Measurements from ENCODE around the gene MEIS2. TPM values are rescaled to one million over a fixed set of nuclear protein-coding genes. Genes with fewer than 3 reads are reported as not detected.

Gene MEIS2
- total and polyA plus RNA-seq, 2 experiments from 2014 or later = 0.27 TPM; not detected in 1

DNA sequence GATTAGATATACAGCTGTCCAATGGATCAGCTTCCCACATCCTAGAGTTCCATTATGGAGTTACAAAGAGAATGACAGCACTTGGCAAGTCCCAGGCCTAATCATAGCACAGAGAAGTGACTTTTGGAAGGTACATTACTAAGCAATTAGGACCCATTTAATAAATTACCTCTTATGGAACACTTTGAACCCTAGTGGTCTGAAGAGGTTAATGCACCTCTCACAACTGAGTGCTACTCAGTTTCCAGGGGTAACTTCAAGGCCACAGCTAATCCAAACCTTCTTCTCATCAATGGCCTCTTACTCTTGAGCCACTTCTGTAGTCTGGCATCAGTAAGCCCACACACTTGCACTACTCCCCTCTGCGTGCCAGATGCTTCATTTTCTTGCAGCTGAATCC lies 34.9 kb upstream of the MEIS2 start (continued):
- TF ChIP-seq, protein P1, sequence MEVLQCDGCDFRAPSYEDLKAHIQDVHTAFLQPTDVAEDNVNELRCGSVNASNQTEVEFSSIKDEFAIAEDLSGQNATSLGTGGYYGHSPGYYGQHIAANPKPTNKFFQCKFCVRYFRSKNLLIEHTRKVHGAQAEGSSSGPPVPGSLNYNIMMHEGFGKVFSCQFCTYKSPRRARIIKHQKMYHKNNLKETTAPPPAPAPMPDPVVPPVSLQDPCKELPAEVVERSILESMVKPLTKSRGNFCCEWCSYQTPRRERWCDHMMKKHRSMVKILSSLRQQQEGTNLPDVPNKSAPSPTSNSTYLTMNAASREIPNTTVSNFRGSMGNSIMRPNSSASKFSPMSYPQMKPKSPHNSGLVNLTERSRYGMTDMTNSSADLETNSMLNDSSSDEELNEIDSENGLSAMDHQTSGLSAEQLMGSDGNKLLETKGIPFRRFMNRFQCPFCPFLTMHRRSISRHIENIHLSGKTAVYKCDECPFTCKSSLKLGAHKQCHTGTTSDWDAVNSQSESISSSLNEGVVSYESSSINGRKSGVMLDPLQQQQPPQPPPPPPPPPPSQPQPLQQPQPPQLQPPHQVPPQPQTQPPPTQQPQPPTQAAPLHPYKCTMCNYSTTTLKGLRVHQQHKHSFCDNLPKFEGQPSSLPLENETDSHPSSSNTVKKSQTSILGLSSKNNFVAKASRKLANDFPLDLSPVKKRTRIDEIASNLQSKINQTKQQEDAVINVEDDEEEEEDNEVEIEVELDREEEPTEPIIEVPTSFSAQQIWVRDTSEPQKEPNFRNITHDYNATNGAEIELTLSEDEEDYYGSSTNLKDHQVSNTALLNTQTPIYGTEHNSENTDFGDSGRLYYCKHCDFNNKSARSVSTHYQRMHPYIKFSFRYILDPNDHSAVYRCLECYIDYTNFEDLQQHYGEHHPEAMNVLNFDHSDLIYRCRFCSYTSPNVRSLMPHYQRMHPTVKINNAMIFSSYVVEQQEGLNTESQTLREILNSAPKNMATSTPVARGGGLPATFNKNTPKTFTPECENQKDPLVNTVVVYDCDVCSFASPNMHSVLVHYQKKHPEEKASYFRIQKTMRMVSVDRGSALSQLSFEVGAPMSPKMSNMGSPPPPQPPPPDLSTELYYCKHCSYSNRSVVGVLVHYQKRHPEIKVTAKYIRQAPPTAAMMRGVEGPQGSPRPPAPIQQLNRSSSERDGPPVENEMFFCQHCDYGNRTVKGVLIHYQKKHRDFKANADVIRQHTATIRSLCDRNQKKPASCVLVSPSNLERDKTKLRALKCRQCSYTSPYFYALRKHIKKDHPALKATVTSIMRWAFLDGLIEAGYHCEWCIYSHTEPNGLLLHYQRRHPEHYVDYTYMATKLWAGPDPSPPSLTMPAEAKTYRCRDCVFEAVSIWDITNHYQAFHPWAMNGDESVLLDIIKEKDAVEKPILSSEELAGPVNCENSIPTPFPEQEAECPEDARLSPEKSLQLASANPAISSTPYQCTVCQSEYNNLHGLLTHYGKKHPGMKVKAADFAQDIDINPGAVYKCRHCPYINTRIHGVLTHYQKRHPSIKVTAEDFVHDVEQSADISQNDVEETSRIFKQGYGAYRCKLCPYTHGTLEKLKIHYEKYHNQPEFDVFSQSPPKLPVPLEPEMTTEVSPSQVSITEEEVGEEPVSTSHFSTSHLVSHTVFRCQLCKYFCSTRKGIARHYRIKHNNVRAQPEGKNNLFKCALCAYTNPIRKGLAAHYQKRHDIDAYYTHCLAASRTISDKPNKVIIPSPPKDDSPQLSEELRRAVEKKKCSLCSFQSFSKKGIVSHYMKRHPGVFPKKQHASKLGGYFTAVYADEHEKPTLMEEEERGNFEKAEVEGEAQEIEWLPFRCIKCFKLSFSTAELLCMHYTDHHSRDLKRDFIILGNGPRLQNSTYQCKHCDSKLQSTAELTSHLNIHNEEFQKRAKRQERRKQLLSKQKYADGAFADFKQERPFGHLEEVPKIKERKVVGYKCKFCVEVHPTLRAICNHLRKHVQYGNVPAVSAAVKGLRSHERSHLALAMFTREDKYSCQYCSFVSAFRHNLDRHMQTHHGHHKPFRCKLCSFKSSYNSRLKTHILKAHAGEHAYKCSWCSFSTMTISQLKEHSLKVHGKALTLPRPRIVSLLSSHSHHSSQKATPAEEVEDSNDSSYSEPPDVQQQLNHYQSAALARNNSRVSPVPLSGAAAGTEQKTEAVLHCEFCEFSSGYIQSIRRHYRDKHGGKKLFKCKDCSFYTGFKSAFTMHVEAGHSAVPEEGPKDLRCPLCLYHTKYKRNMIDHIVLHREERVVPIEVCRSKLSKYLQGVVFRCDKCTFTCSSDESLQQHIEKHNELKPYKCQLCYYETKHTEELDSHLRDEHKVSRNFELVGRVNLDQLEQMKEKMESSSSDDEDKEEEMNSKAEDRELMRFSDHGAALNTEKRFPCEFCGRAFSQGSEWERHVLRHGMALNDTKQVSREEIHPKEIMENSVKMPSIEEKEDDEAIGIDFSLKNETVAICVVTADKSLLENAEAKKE (CRISPR knock-in tag; IDR thresholded peaks at IDR 0.05) = 0 out of 2 replicates have a peak, but pooled peaks have one; percentile 10

DNA sequence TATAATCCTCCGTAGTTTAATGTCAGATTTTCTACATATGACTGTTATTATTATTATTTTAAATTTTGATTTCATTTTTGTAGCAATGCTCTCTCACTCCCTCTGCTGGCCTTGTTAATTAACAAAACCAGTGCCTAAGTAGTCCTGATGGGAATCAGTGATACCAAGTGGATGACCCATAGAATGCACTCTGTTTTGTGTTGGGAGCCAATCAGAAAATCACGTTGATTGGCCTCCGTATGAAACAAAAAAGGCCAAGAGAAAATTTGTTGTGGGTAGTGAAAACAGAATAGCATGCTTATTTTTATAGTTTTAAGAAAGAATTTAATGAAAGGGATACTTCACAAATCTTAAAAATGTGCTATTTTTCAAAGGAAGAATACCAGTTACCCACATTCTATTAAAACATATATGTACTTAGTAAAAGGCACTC lies 34.4 kb upstream of the MEIS2 start:
- no peaks in the 10 kb centered on the region for H3K79me2 ChIP-seq (replicated peaks; ENCODE audit: insufficient read depth)
- no peak overlapping the region for H3K27ac ChIP-seq (ENCODE audit: low read depth)
- no peak overlapping the region for H3K4me3 Mint-ChIP-seq
- H3K27me3 Mint-ChIP-seq (ENCODE audit: insufficient read depth, low read depth, poor library complexity) = peaks cover 3% of the 10 kb centered on the region
- no peaks in the 10 kb centered on the region for H3K9me3 Mint-ChIP-seq
- no peaks in the 10 kb centered on the region for H4K20me1 ChIP-seq (replicated peaks; ENCODE audit: insufficient read depth)
- H3F3A ChIP-seq (replicated peaks; ENCODE audit: low read depth) = no peaks in the 10 kb centered on the region
- ATAC-seq = peak; percentile 92
- peak; percentile 69 for DNase-seq (ENCODE audit: low spot score)
- H2AFZ ChIP-seq = no peak overlapping the region
- no peaks in the 10 kb centered on the region for H3K9me2 ChIP-seq (ENCODE audit: insufficient read depth)
- H3K36me3 ChIP-seq (ENCODE audit: insufficient read depth) = no peaks in the 10 kb centered on the region
- 0 out of 2 replicates have a peak, but pooled peaks cover 6% of the 10 kb centered on the region for H3K4me1 ChIP-seq (ENCODE audit: insufficient read depth)
- H3K27ac Mint-ChIP-seq = no peak overlapping the region
- H3K27me3 ChIP-seq (ENCODE audit: insufficient read depth) = no peaks in the 10 kb centered on the region
- no peak overlapping the region for H3K4me2 ChIP-seq
- no peaks in the 10 kb centered on the region for H3K36me3 Mint-ChIP-seq (ENCODE audit: low read depth)
- peaks cover 22% of the 10 kb centered on the region for H3K4me1 Mint-ChIP-seq
- no peak overlapping the region for H3K4me3 ChIP-seq
- TF ChIP-seq EZH2phosphoT487 (IDR thresholded peaks at IDR 0.05; ENCODE audit: unreplicated experiment) (no peak), STAT1 (IDR thresholded peaks at IDR 0.05; ENCODE audit: unreplicated experiment) (no peak), EZH2 (IDR thresholded peaks at IDR 0.05; ENCODE audit: low read depth, unreplicated experiment) (no peak), NANOG (IDR thresholded peaks at IDR 0.05; ENCODE audit: borderline replicate concordance) (no peak)
- TF ChIP-seq, protein P2, sequence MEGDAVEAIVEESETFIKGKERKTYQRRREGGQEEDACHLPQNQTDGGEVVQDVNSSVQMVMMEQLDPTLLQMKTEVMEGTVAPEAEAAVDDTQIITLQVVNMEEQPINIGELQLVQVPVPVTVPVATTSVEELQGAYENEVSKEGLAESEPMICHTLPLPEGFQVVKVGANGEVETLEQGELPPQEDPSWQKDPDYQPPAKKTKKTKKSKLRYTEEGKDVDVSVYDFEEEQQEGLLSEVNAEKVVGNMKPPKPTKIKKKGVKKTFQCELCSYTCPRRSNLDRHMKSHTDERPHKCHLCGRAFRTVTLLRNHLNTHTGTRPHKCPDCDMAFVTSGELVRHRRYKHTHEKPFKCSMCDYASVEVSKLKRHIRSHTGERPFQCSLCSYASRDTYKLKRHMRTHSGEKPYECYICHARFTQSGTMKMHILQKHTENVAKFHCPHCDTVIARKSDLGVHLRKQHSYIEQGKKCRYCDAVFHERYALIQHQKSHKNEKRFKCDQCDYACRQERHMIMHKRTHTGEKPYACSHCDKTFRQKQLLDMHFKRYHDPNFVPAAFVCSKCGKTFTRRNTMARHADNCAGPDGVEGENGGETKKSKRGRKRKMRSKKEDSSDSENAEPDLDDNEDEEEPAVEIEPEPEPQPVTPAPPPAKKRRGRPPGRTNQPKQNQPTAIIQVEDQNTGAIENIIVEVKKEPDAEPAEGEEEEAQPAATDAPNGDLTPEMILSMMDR (conservative IDR thresholded peaks at IDR 0.05; ENCODE audit: low read depth in 2 of 2) = peak; percentile 60 to 69
